ENCODE data around the gene PMS2. TPM values are rescaled to one million over a fixed set of nuclear protein-coding genes. Genes with fewer than 3 reads are reported as not detected.

The PMS2 gene
- total and polyA plus RNA-seq, 10 of the 15 experiments (the other 5 are each of a cell fraction or from before 2014, with no cell fraction given) = 3.6 to 25.4 (median 18.0) TPM

DNA sequence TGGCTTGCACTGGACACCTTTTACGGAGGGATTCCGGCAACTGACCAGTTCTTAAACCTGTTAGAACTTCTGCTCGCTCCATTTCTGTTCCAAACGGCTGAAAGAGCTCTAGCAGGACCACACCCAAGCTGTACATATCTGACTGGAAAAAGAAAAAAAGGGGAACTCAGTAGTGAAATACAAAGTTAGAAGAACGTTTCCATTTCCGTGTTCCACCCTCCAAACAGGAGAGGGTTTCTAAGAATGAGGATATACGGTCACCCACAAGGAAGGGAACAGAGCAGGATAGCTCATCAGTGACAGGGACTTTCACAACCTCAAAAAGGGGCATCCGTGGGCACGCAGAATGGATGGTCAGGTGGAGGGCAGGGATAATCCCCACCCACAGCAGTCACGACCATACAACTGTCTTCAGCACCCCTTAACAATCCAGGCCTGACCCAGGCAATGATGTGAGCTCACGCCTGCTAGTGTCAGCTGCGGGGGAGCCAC is 18.0 kb upstream of the PMS2 start (continued):
- TF ChIP-seq IRF4 (IDR thresholded peaks at IDR 0.05; ENCODE audit: low read depth, low read length) (no peak), ZBED1 (IDR thresholded peaks at IDR 0.05; ENCODE audit: borderline replicate concordance) (no peak), MYC (IDR thresholded peaks at IDR 0.05; ENCODE audit: insufficient read depth, insufficient read length, insufficient replicate concordance, low read length, severe bottlenecking) (no peak), MEF2A (IDR thresholded peaks at IDR 0.05; ENCODE audit: insufficient read depth, low read depth, low read length) (no peak), BCL11A (IDR thresholded peaks at IDR 0.05; ENCODE audit: low read depth, low read length) (peak; percentile 33; the same call in 1 of the 2 replicates), WRNIP1 (IDR thresholded peaks at IDR 0.05; ENCODE audit: borderline replicate concordance, low read depth, low read length) (no peak), ATF7 (IDR thresholded peaks at IDR 0.05; ENCODE audit: low read depth) (no peak), STAT1 (conservative IDR thresholded peaks at IDR 0.05) (no peak), SKIL (IDR thresholded peaks at IDR 0.05; ENCODE audit: low read depth, poor library complexity, severe bottlenecking) (no peak)

GRCh38 chr7:6026011-6026819 is 17.4 kb upstream of the PMS2 start:
- 56% methylated on average over 22 of the region's 22 CpGs for WGBS (ENCODE audit: insufficient coverage, insufficient replicate concordance, low lambda C conversion rate, missing lambda C conversion rate)
- SMC1A ChIA-PET (ENCODE audit: uncharacterized antibody, unreplicated experiment) = interaction anchor here (0.7 to 2.2 kb wide), 4 partner anchors 8 to 297 kb away, joined by 3 to 6 read pairs (median 4); no protein-coding TSS in a partner anchor
- FAIRE-seq = no peak
- Histone ChIP-seq H3K4me2 (ENCODE audit: control insufficient read depth, insufficient read depth) (peak overlapping the region; percentile 45; the same call in 1 of the 2 replicates), H2AFZ (ENCODE audit: control insufficient read depth, low read depth, low read length) (peak overlapping the region; percentile 32), H3K9me3 (replicated peaks; ENCODE audit: control insufficient read depth, insufficient read depth, low read length) (no peaks in the 10 kb centered on the region), H3K27ac (ENCODE audit: control insufficient read depth, insufficient read depth) (peak overlapping the region; percentile 59), H4K20me1 (ENCODE audit: control insufficient read depth, insufficient read depth) (no peaks in the 10 kb centered on the region), H3K4me1 (ENCODE audit: control insufficient read depth, insufficient read depth, low read length) (peaks cover 13% of the 10 kb centered on the region), H3K36me3 (ENCODE audit: control insufficient read depth in 2 of 2, insufficient read depth in 2 of 2, low read length in 1 of 2) (peaks cover 16 to 40% of the 10 kb centered on the region in 2 experiments), H3K9ac (ENCODE audit: control insufficient read depth, insufficient read depth, low read length) (peak overlapping the region; percentile 33), H3K79me2 (ENCODE audit: control insufficient read depth, insufficient read depth, low read length) (no peaks in the 10 kb centered on the region), H3K4me3 (peak overlapping the region; percentile 9; the same call in 1 of the 2 replicates), H3K27me3 (replicated peaks in 1 of 2; ENCODE audit: control insufficient read depth in 2 of 2, insufficient read depth in 2 of 2, low read length in 1 of 2) (no peaks in the 10 kb centered on the region)
- intact Hi-C loops (cut with micrococcal nuclease; ENCODE audit: unreplicated experiment) (no loop called here), in situ Hi-C loops (cut with MboI) (no loop called here)
- CTCF ChIA-PET = interaction anchor here (0.6 to 2.6 kb wide), 5 partner anchors 17 to 301 kb away, joined by 3 to 7 read pairs (median 3); no protein-coding TSS in a partner anchor
- peak; percentile 23 for DNase-seq (ENCODE audit: low read depth, low spot score)
- peak; percentile 98 for ATAC-seq
- RAD21 ChIA-PET (ENCODE audit: unreplicated experiment) = no interaction called here
- BruUV-seq (replicated peaks) = no TSS peak
- POLR2A ChIA-PET = interaction anchor here (0.6 to 2.1 kb wide), 5 partner anchors 8 to 324 kb away, joined by 3 to 9 read pairs (median 3); partner anchors contain the start of genes AIMP2 and PMS2
- TF ChIP-seq IKZF2 (IDR thresholded peaks at IDR 0.05) (peak; percentile 72 to 77), NFXL1 (IDR thresholded peaks at IDR 0.05; ENCODE audit: borderline replicate concordance) (no peak), SRF (IDR thresholded peaks at IDR 0.05; ENCODE audit: low read depth in 2 of 2, low read length in 2 of 2) (no peak), MEF2B (IDR thresholded peaks at IDR 0.05; ENCODE audit: partially characterized antibody, poor library complexity, severe bottlenecking) (peak; percentile 46), POLR2AphosphoS5 (IDR thresholded peaks at IDR 0.05; ENCODE audit: low read length) (0 out of 2 replicates have a peak, but pooled peaks have one; percentile 35), IKZF1 (conservative IDR thresholded peaks at IDR 0.05) (peak; percentile 48), NR2F1 (conservative IDR thresholded peaks at IDR 0.05) (peak; percentile 82)
- TF ChIP-seq, protein P1, sequence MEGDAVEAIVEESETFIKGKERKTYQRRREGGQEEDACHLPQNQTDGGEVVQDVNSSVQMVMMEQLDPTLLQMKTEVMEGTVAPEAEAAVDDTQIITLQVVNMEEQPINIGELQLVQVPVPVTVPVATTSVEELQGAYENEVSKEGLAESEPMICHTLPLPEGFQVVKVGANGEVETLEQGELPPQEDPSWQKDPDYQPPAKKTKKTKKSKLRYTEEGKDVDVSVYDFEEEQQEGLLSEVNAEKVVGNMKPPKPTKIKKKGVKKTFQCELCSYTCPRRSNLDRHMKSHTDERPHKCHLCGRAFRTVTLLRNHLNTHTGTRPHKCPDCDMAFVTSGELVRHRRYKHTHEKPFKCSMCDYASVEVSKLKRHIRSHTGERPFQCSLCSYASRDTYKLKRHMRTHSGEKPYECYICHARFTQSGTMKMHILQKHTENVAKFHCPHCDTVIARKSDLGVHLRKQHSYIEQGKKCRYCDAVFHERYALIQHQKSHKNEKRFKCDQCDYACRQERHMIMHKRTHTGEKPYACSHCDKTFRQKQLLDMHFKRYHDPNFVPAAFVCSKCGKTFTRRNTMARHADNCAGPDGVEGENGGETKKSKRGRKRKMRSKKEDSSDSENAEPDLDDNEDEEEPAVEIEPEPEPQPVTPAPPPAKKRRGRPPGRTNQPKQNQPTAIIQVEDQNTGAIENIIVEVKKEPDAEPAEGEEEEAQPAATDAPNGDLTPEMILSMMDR (IDR thresholded peaks at IDR 0.05 in 2 of 3, conservative IDR thresholded peaks at IDR 0.05 in 1 of 3; ENCODE audit: control insufficient read depth in 2 of 3, extremely low read depth in 1 of 3, insufficient read depth in 1 of 3, low read depth in 3 of 3, low read length in 3 of 3) = peak; percentile 38 to 43 (median 41); a peak in 5 of 6 replicates
